ENCODE data around the gene ALG14. TPM values are rescaled to one million over a fixed set of nuclear protein-coding genes. Genes with fewer than 3 reads are reported as not detected.

ALG14 gene
- total RNA-seq, 2 experiments from 2014 or later = 0.08 to 0.52 TPM

- no peak overlapping the region for H3K27ac Mint-ChIP-seq
- intact Hi-C loops (cut with DNase I, micrococcal nuclease) = no loop called here
- CTCF ChIA-PET = no interaction called here
- no peak for TF ChIP-seq CTCF (IDR thresholded peaks at IDR 0.05)
- Histone ChIP-seq H3K4me3 (ENCODE audit: low read length) (no peak overlapping the region), H3K4me1 (ENCODE audit: insufficient read depth, low read length) (no peaks in the 10 kb centered on the region), H3K9me3 (ENCODE audit: control insufficient read depth in 1 of 2, insufficient read depth in 1 of 2, low read length in 2 of 2) (peaks cover 0 to 5% of the 10 kb centered on the region in 2 experiments), H3K27ac (ENCODE audit: low read depth in 1 of 2, low read length in 2 of 2) (no peak overlapping the region), H3K27me3 (ENCODE audit: control insufficient read depth in 1 of 2, insufficient read depth in 2 of 2, low read length in 2 of 2) (no peaks in the 10 kb centered on the region), H3K36me3 (ENCODE audit: insufficient read depth, low read length) (no peaks in the 10 kb centered on the region)
- H3K27me3 Mint-ChIP-seq = no peaks in the 10 kb centered on the region
- no peak overlapping the region for H3K4me3 Mint-ChIP-seq
- H3K4me1 Mint-ChIP-seq (ENCODE audit: low read depth) = no peaks in the 10 kb centered on the region
- H3K36me3 Mint-ChIP-seq (ENCODE audit: low read depth) = peaks cover 49% of the 10 kb centered on the region
- DNase-seq (no peak), ATAC-seq (ENCODE audit: poor library complexity) (no peak)
- POLR2A ChIA-PET = no interaction called here
- peaks cover 2% of the 10 kb centered on the region for H3K9me3 Mint-ChIP-seq
Observed at GRCh38 chr1:95028954-95029353, 43.8 kb downstream of the ALG14 start.

GRCh38 chr1:95027046-95027445 lies 45.7 kb downstream of the ALG14 start:
- Mint-ChIP-seq H3K4me1 (ENCODE audit: low read depth) (no peaks in the 10 kb centered on the region), H3K9me3 (peaks cover 2% of the 10 kb centered on the region), H3K4me3 (no peak overlapping the region), H3K27me3 (no peaks in the 10 kb centered on the region), H3K36me3 (ENCODE audit: low read depth) (peaks cover 60% of the 10 kb centered on the region), H3K27ac (no peak overlapping the region)
- no peak for TF ChIP-seq CTCF (IDR thresholded peaks at IDR 0.05)
- Histone ChIP-seq H3K27ac (ENCODE audit: low read depth in 1 of 2, low read length in 2 of 2) (no peak overlapping the region), H3K4me1 (ENCODE audit: insufficient read depth, low read length) (no peaks in the 10 kb centered on the region), H3K4me3 (ENCODE audit: low read length) (no peak overlapping the region), H3K36me3 (ENCODE audit: insufficient read depth, low read length) (no peaks in the 10 kb centered on the region), H3K27me3 (ENCODE audit: control insufficient read depth in 1 of 2, insufficient read depth in 2 of 2, low read length in 2 of 2) (no peaks in the 10 kb centered on the region), H3K9me3 (ENCODE audit: control insufficient read depth in 1 of 2, insufficient read depth in 1 of 2, low read length in 2 of 2) (peaks cover 0 to 5% of the 10 kb centered on the region in 2 experiments)
- DNase-seq (no peak), ATAC-seq (ENCODE audit: poor library complexity) (no peak)
- ChIA-PET POLR2A (no interaction called here), CTCF (no interaction called here)
- intact Hi-C loops (cut with DNase I, micrococcal nuclease) = no loop called here

GRCh38 chr1:95023399-95024043 lies 49.2 kb downstream of the ALG14 start:
- Histone ChIP-seq H3K4me1 (ENCODE audit: insufficient read depth, low read length) (no peaks in the 10 kb centered on the region), H3K27ac (ENCODE audit: low read depth in 1 of 2, low read length in 2 of 2) (no peak overlapping the region), H3K27me3 (ENCODE audit: control insufficient read depth in 1 of 2, insufficient read depth in 2 of 2, low read length in 2 of 2) (no peaks in the 10 kb centered on the region), H3K36me3 (ENCODE audit: insufficient read depth, low read length) (no peaks in the 10 kb centered on the region), H3K4me3 (ENCODE audit: low read length) (no peak overlapping the region), H3K9me3 (ENCODE audit: control insufficient read depth in 1 of 2, insufficient read depth in 1 of 2, low read length in 2 of 2) (peaks cover 0 to 5% of the 10 kb centered on the region in 2 experiments)
- Mint-ChIP-seq H3K4me3 (no peak overlapping the region), H3K9me3 (no peaks in the 10 kb centered on the region), H3K4me1 (ENCODE audit: low read depth) (no peaks in the 10 kb centered on the region), H3K27me3 (no peaks in the 10 kb centered on the region), H3K27ac (no peak overlapping the region), H3K36me3 (ENCODE audit: low read depth) (peaks cover 49% of the 10 kb centered on the region)
- CTCF ChIA-PET = interaction anchor here (0.6 to 0.9 kb wide), 2 partner anchors 122 to 169 kb away, joined by 3 read pairs; no protein-coding TSS in a partner anchor
- intact Hi-C loops (cut with DNase I, micrococcal nuclease) = no loop called here
- POLR2A ChIA-PET = no interaction called here
- no peak for TF ChIP-seq CTCF (IDR thresholded peaks at IDR 0.05)
- ATAC-seq (ENCODE audit: poor library complexity) = no peak
- DNase-seq = no peak
